MM.1S (cell line): ENCODE results near the gene ARHGAP45.

Experiments
- EZH2 ChIP-seq: fragments of 300-600 bp; sonication (generic); optimal IDR thresholded peaks from 2 replicates; pipeline ENCODE3; 2017; ENCODE audit warnings: low read depth, mild to moderate bottlenecking, antibody characterized with exemption, low read length, mixed read lengths
- TF ChIP-seq, protein P1 (sequence below): fragments of 300-600 bp; sonication (generic); IDR thresholded peaks from 2 replicates; pipeline ENCODE4 v1.5.1; 2016; ENCODE audit warnings: antibody characterized with exemption, low read length, mixed read lengths

DNA sequence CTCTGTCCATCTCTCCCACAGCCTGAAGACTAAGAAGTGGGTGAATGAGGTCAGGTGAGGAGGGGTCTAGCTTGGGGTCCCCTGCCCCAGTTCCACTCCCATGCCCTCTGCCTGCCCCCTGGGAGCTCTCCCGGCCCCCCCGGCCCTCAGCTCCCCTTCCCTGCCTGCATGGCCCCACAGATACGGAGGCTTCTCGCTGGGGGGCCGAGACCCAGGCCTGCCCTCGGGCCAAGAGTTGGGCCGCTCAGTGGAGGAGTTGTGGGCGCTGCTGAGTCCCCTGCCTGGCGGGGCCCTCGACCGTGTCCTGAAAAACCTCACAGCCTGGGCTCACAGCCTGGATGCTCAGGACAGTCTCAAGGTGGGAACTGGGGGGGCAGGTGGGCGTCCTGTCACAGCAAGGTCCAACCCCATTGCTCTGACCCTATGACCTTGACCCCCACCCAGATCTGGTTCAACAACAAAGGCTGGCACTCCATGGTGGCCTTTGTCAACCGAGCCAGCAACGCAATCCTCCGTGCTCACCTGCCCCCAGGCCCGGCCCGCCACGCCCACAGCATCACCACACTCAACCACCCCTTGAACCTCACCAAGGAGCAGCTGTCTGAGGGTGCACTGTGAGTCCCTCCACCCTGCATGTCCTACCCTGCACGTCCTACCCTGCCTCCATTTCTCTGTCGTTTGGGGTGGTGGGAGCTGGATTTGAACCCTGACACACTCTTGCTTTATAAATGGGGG lies 10.9 kb upstream of the ARHGAP45 start:
- TF ChIP-seq, protein P1, sequence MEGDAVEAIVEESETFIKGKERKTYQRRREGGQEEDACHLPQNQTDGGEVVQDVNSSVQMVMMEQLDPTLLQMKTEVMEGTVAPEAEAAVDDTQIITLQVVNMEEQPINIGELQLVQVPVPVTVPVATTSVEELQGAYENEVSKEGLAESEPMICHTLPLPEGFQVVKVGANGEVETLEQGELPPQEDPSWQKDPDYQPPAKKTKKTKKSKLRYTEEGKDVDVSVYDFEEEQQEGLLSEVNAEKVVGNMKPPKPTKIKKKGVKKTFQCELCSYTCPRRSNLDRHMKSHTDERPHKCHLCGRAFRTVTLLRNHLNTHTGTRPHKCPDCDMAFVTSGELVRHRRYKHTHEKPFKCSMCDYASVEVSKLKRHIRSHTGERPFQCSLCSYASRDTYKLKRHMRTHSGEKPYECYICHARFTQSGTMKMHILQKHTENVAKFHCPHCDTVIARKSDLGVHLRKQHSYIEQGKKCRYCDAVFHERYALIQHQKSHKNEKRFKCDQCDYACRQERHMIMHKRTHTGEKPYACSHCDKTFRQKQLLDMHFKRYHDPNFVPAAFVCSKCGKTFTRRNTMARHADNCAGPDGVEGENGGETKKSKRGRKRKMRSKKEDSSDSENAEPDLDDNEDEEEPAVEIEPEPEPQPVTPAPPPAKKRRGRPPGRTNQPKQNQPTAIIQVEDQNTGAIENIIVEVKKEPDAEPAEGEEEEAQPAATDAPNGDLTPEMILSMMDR: no peak
- no peak for TF ChIP-seq EZH2
